GM23338 (cell line): ENCODE measurements around the gene FAM149B1. TPM values are rescaled to one million over a fixed set of nuclear protein-coding genes. Genes with fewer than 3 reads are reported as not detected.

Source experiments
- ATAC-seq: fragments of 200-7000 bp; cut with Tn5 transposase; 3 replicates; pipeline ENCODE4 v1.9.1; 2020
- DNase-seq: peaks from one replicate; pipeline ENCODE4 v3.0.0-alpha.2; 2015; ENCODE audit warnings: low spot score
- H2AFZ ChIP-seq: fragments of 200-600 bp; sonication (generic); 2 replicates; pipeline ENCODE4 v1.8.0; 2016; ENCODE audit warnings: antibody characterized with exemption, mild to moderate bottlenecking, moderate library complexity
- H3F3A ChIP-seq: fragments of 200-600 bp; sonication (generic); replicated peaks from 2 replicates; pipeline ENCODE4 v1.8.0; 2017; ENCODE audit warnings: antibody characterized with exemption, mixed run types, low read depth
- H3K27ac ChIP-seq: fragments of 200-600 bp; sonication (generic); 2 replicates; pipeline ENCODE4 v1.6.1; 2016; ENCODE audit warnings: low read depth
- H3K27me3 ChIP-seq: fragments of 200-600 bp; sonication (generic); 2 replicates; pipeline ENCODE4 v1.8.0; 2016; ENCODE audit warnings: mild to moderate bottlenecking, mixed run types, moderate library complexity; ENCODE audit not compliant: insufficient read depth
- H3K36me3 ChIP-seq: fragments of 200-600 bp; sonication (generic); 2 replicates; pipeline ENCODE4 v1.8.0; 2016; ENCODE audit warnings: mild to moderate bottlenecking; ENCODE audit not compliant: insufficient read depth
- H3K4me1 ChIP-seq: fragments of 200-600 bp; sonication (generic); 2 replicates; pipeline ENCODE4 v1.8.0; 2016; ENCODE audit warnings: mild to moderate bottlenecking, moderate library complexity; ENCODE audit not compliant: insufficient read depth
- H3K4me2 ChIP-seq: fragments of 200-600 bp; sonication (generic); 2 replicates; pipeline ENCODE4 v1.7.1; 2017; ENCODE audit warnings: mixed run types
- H3K4me3 ChIP-seq: fragments of 200-600 bp; sonication (generic); 2 replicates; pipeline ENCODE4 v1.6.1; 2016; ENCODE audit warnings: mixed run types
- H3K79me2 ChIP-seq: fragments of 200-600 bp; sonication (generic); replicated peaks from 2 replicates; pipeline ENCODE4 v1.8.0; 2017; ENCODE audit warnings: mild to moderate bottlenecking; ENCODE audit not compliant: insufficient read depth
- H3K9me2 ChIP-seq: fragments of 200-600 bp; sonication (generic); 2 replicates; pipeline ENCODE4 v1.8.0; 2017; ENCODE audit not compliant: insufficient read depth
- H4K20me1 ChIP-seq: fragments of 200-600 bp; sonication (generic); replicated peaks from 2 replicates; pipeline ENCODE4 v1.8.0; 2017; ENCODE audit warnings: mild to moderate bottlenecking; ENCODE audit not compliant: insufficient read depth
- H3K27ac Mint-ChIP-seq: 2 replicates; pipeline ENCODE4 v1.8.0; 2020; ENCODE audit warnings: inconsistent platforms, mild to moderate bottlenecking, moderate library complexity, mixed read lengths
- H3K27me3 Mint-ChIP-seq: 3 replicates; pipeline ENCODE4 v1.8.0; 2022; ENCODE audit warnings: low read depth, mild to moderate bottlenecking, moderate library complexity, mixed read lengths, inconsistent platforms; ENCODE audit not compliant: insufficient read depth, poor library complexity
- H3K36me3 Mint-ChIP-seq: 3 replicates; pipeline ENCODE4 v1.8.0; 2021; ENCODE audit warnings: low read depth, mild to moderate bottlenecking, inconsistent platforms, moderate library complexity, mixed read lengths
- H3K4me1 Mint-ChIP-seq: 3 replicates; pipeline ENCODE4 v1.8.0; 2020; ENCODE audit warnings: mild to moderate bottlenecking, inconsistent platforms, mixed read lengths
- H3K4me3 Mint-ChIP-seq: 3 replicates; pipeline ENCODE4 v1.8.0; 2021; ENCODE audit warnings: moderate library complexity, mild to moderate bottlenecking, inconsistent platforms, mixed read lengths
- H3K9me3 Mint-ChIP-seq: 3 replicates; pipeline ENCODE4 v1.8.0; 2020; ENCODE audit warnings: moderate library complexity, mild to moderate bottlenecking, inconsistent platforms, mixed read lengths
- CTCF ChIP-seq, 2 experiments: fragments of 200-600 bp in 1 of 2; sonication (generic) in 1 of 2; conservative IDR thresholded peaks; 2 replicates each; pipeline versions ENCODE4 v1.5.1 to v1.6.1; 2016 to 2017; ENCODE audit warnings: antibody characterized with exemption in 2 of 2, low read depth in 2 of 2, mild to moderate bottlenecking in 2 of 2, moderate library complexity in 1 of 2
- ETS1 ChIP-seq: IDR thresholded peaks from 2 replicates; pipeline ENCODE4 v1.6.1; 2016; ENCODE audit warnings: antibody characterized with exemption
- JUNB ChIP-seq: IDR thresholded peaks from one replicate; pipeline ENCODE4 v1.6.1; 2016; ENCODE audit warnings: antibody characterized with exemption; ENCODE audit not compliant: unreplicated experiment
- POLR2AphosphoS5 ChIP-seq: IDR thresholded peaks from 2 replicates; pipeline ENCODE4 v1.6.1; 2016; ENCODE audit warnings: antibody characterized with exemption, low read depth
- REST ChIP-seq: IDR thresholded peaks from one replicate; pipeline ENCODE4 v1.6.1; 2018; ENCODE audit warnings: antibody characterized with exemption; ENCODE audit not compliant: unreplicated experiment
- STAT1 ChIP-seq: IDR thresholded peaks from one replicate; pipeline ENCODE4 v1.6.1; 2016; ENCODE audit warnings: antibody characterized with exemption; ENCODE audit not compliant: unreplicated experiment
- ZNF331 ChIP-seq: fragments of 250-450 bp; sonication (Bioruptor Pico); IDR thresholded peaks from 2 replicates; pipeline ENCODE4 v1.5.0; 2020; ENCODE audit warnings: low read depth, mild to moderate bottlenecking, moderate library complexity
- ZNF462 ChIP-seq: fragments of 250-450 bp; sonication (Bioruptor Pico); IDR thresholded peaks from 2 replicates; pipeline ENCODE4 v1.5.0; 2020; ENCODE audit warnings: mild to moderate bottlenecking, moderate library complexity
- polyA plus RNA-seq: library from polyadenylated mRNA; unstranded; fragments of >200 nt; fragmentation: Nextera tagmentation; extraction: Ambion mirVana; gene quantifications from 2 replicates; pipeline ENCODE4 v1.2.1, GENCODE V29; 2016
- total RNA-seq: library from RNA; depleted of rRNA; stranded (reverse); fragments of >200 nt; shearing (Covaris generic); gene quantifications from 2 replicates; pipeline ENCODE4 v1.2.3, GENCODE V29; 2014

Gene FAM149B1
- total and polyA plus RNA-seq, 2 experiments from 2014 or later: 11.2 to 19.3 TPM

GRCh38 chr10:73239908-73240307 is 72.0 kb downstream of the FAM149B1 start (continued):
- TF ChIP-seq ZNF462 (CRISPR knock-in tag): no peak
- TF ChIP-seq POLR2AphosphoS5: no peak
- no peak for TF ChIP-seq STAT1
- no peak for TF ChIP-seq ZNF331 (CRISPR knock-in tag)
- no peak for TF ChIP-seq REST

DNA sequence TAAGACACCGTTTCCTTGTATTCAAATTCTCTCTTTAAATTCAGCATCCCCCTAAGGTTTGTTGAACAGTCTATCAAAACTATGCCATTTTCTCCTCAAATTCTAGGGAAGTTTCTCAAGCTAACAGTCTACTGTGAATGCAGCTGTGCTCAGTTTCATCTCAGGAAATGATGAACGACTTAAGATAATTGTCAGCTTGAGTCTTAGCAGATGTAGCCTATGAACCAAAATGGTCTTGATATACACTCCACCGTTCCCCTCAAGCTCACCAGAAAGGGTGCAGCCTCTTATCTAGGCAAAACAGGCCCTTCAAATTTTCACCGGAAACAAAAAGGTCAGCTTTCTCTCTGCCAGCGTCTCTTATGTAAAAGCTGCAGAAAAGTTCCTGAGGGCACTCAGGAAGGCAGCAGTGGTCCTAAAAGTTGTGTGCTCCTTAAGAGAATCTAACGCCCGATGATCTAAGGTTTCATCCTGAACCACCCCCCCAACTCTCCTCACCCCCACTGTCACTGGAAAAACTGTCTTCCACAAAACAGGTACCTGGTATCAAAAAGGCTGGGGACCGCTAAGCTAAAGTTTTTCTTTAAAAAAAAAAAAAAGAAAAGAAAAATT is 77.1 kb downstream of the FAM149B1 start:
- Histone ChIP-seq H4K20me1 (no peaks in the 10 kb centered on the region; the same call in 1 of the 2 replicates), H3K4me2 (peak overlapping the region; percentile 98)
- ATAC-seq: no peak
- no peak for TF ChIP-seq CTCF (conservative IDR thresholded peaks at IDR 0.05; ENCODE audit: low read depth in 2 of 2)
- TF ChIP-seq ZNF331 (CRISPR knock-in tag): no peak
- no peak for TF ChIP-seq JUNB
- no peak for TF ChIP-seq ETS1
- TF ChIP-seq POLR2AphosphoS5: no peak

More for the DNA sequence above, 77.1 kb downstream of the FAM149B1 start:
- H3K4me3 ChIP-seq: peak overlapping the region; percentile 81
- Mint-ChIP-seq H3K27me3 (peaks cover 6% of the 10 kb centered on the region), H3K4me3 (peak overlapping the region; percentile 100), H3K36me3 (peaks cover 81% of the 10 kb centered on the region), H3K27ac (no peak overlapping the region; the same call in 1 of the 2 replicates), H3K4me1 (peaks cover 16% of the 10 kb centered on the region; the same call in 2 of the 3 replicates), H3K9me3 (no peaks in the 10 kb centered on the region)
- peaks cover 58% of the 10 kb centered on the region for H3K36me3 ChIP-seq
- H3F3A ChIP-seq: peaks cover 19% of the 10 kb centered on the region; the same call in 1 of the 2 replicates
- H2AFZ ChIP-seq: no peak overlapping the region
- H3K27me3 ChIP-seq: no peaks in the 10 kb centered on the region
- peaks cover 51% of the 10 kb centered on the region for H3K79me2 ChIP-seq
- no peak for DNase-seq
- peaks cover 12% of the 10 kb centered on the region for H3K4me1 ChIP-seq
- no peak overlapping the region for H3K27ac ChIP-seq
- H3K9me2 ChIP-seq: no peaks in the 10 kb centered on the region
